SK-N-MC (cell line): ENCODE results near the gene RND3.

ENCODE experiments used
- DNase-seq: peaks from one replicate; pipeline ENCODE4 v3.0.0-alpha.2; 2011; ENCODE audit warnings: low read depth, low spot score
- H3K27ac ChIP-seq: fragments of 200-600 bp; sonication (generic); 2 replicates; pipeline ENCODE4 v1.5.1; 2016; ENCODE audit warnings: mixed run types
- H3K36me3 ChIP-seq: fragments of 200-600 bp; sonication (generic); 2 replicates; pipeline ENCODE4 v1.6.1; 2017; ENCODE audit warnings: antibody characterized with exemption, low read length, mixed read lengths; ENCODE audit not compliant: insufficient read depth
- H3K4me3 ChIP-seq: fragments of 200-600 bp; sonication (generic); 2 replicates; pipeline ENCODE4 v1.5.1; 2016
- H3K9ac ChIP-seq: fragments of 200-600 bp; sonication (generic); 2 replicates; pipeline ENCODE4 v1.8.0; 2017; ENCODE audit warnings: mixed run types, mixed read lengths; ENCODE audit not compliant: insufficient read length
- H3K9me3 ChIP-seq: fragments of 200-600 bp; sonication (generic); 2 replicates; pipeline ENCODE4 v1.6.1; 2017; ENCODE audit warnings: low read depth, mild to moderate bottlenecking, antibody characterized with exemption, low read length, moderate library complexity, mixed read lengths
- EZH2 ChIP-seq: fragments of 200-600 bp; sonication (generic); IDR thresholded peaks from one replicate; pipeline ENCODE4 v1.6.1; 2017; ENCODE audit warnings: antibody characterized with exemption
- FOXP2 ChIP-seq: optimal IDR thresholded peaks from 2 replicates; pipeline ENCODE3; 2011; ENCODE audit warnings: mild to moderate bottlenecking, moderate library complexity; ENCODE audit not compliant: insufficient read depth; ENCODE audit errors: extremely low read length, control extremely low read depth
- POLR2AphosphoS5 ChIP-seq: IDR thresholded peaks from 2 replicates; pipeline ENCODE4 v1.6.1; 2012; ENCODE audit warnings: mild to moderate bottlenecking, low read depth, low read length, borderline replicate concordance

Gene RND3

GRCh38 chr2:150431561-150432311 lies 55.7 kb downstream of the RND3 start:
- H3K27ac ChIP-seq: no peak overlapping the region
- TF ChIP-seq FOXP2 (no peak), EZH2 (no peak), POLR2AphosphoS5 (no peak)
- H3K9me3 ChIP-seq: no peaks in the 10 kb centered on the region
- no peak overlapping the region for H3K9ac ChIP-seq
- H3K4me3 ChIP-seq: no peak overlapping the region
- no peaks in the 10 kb centered on the region for H3K36me3 ChIP-seq
- DNase-seq: no peak

GRCh38 chr2:150429384-150429961 lies 58.0 kb downstream of the RND3 start:
- Histone ChIP-seq H3K27ac (no peak overlapping the region), H3K9ac (no peak overlapping the region), H3K36me3 (no peaks in the 10 kb centered on the region), H3K9me3 (no peaks in the 10 kb centered on the region), H3K4me3 (no peak overlapping the region)
- TF ChIP-seq EZH2 (no peak), FOXP2 (no peak), POLR2AphosphoS5 (no peak)
- DNase-seq: no peak

- Histone ChIP-seq H3K9ac (no peak overlapping the region), H3K36me3 (no peaks in the 10 kb centered on the region)
These were observed 58.8 kb downstream of the RND3 start for GRCh38 chr2:150428641-150429040.

GRCh38 chr2:150427298-150427697 lies 60.2 kb downstream of the RND3 start:
- H3K9me3 ChIP-seq: no peaks in the 10 kb centered on the region
- H3K9ac ChIP-seq: no peak overlapping the region
- no peaks in the 10 kb centered on the region for H3K36me3 ChIP-seq
- no peak overlapping the region for H3K27ac ChIP-seq
- no peak for DNase-seq
- TF ChIP-seq EZH2 (no peak), POLR2AphosphoS5 (no peak), FOXP2 (no peak)
- H3K4me3 ChIP-seq: no peak overlapping the region

More at GRCh38 chr2:150428641-150429040, 58.8 kb downstream of the RND3 start:
- Histone ChIP-seq H3K9me3 (no peaks in the 10 kb centered on the region), H3K27ac (no peak overlapping the region), H3K4me3 (no peak overlapping the region)
- TF ChIP-seq EZH2: no peak
- TF ChIP-seq POLR2AphosphoS5: no peak
- no peak for TF ChIP-seq FOXP2
- no peak for DNase-seq

- no peak overlapping the region for H3K9ac ChIP-seq
- H3K4me3 ChIP-seq: no peak overlapping the region
These were observed 60.7 kb downstream of the RND3 start for GRCh38 chr2:150426724-150427123.

GRCh38 chr2:150426315-150426714 lies 61.2 kb downstream of the RND3 start:
- no peak overlapping the region for H3K4me3 ChIP-seq
- H3K9ac ChIP-seq: no peak overlapping the region
- H3K27ac ChIP-seq: no peak overlapping the region
- no peaks in the 10 kb centered on the region for H3K36me3 ChIP-seq
- H3K9me3 ChIP-seq: no peaks in the 10 kb centered on the region
- no peak for DNase-seq
- no peak for TF ChIP-seq EZH2
- TF ChIP-seq POLR2AphosphoS5: no peak
- TF ChIP-seq FOXP2: no peak

More at GRCh38 chr2:150426724-150427123, 60.7 kb downstream of the RND3 start:
- H3K27ac ChIP-seq: no peak overlapping the region
- no peak for TF ChIP-seq POLR2AphosphoS5
- TF ChIP-seq EZH2: no peak
- TF ChIP-seq FOXP2: no peak
- no peaks in the 10 kb centered on the region for H3K36me3 ChIP-seq
- no peak for DNase-seq
- no peaks in the 10 kb centered on the region for H3K9me3 ChIP-seq

- TF ChIP-seq FOXP2 (no peak), POLR2AphosphoS5 (no peak), EZH2 (no peak)
- no peak for DNase-seq
- H3K9ac ChIP-seq: no peak overlapping the region
- no peaks in the 10 kb centered on the region for H3K36me3 ChIP-seq
- H3K9me3 ChIP-seq: no peaks in the 10 kb centered on the region
- no peak overlapping the region for H3K4me3 ChIP-seq
- H3K27ac ChIP-seq: no peak overlapping the region
These were observed 62.1 kb downstream of the RND3 start for GRCh38 chr2:150425121-150425955.

- TF ChIP-seq FOXP2 (no peak), EZH2 (no peak), POLR2AphosphoS5 (no peak)
- no peaks in the 10 kb centered on the region for H3K36me3 ChIP-seq
- H3K27ac ChIP-seq: no peak overlapping the region
- no peaks in the 10 kb centered on the region for H3K9me3 ChIP-seq
- H3K4me3 ChIP-seq: no peak overlapping the region
- DNase-seq: no peak
- no peak overlapping the region for H3K9ac ChIP-seq
These were observed 63.1 kb downstream of the RND3 start for GRCh38 chr2:150424406-150424805.

- no peak for DNase-seq
- H3K4me3 ChIP-seq: no peak overlapping the region
- H3K27ac ChIP-seq: no peak overlapping the region
These were observed 66.3 kb downstream of the RND3 start for GRCh38 chr2:150421126-150421651.

More at GRCh38 chr2:150421126-150421651, 66.3 kb downstream of the RND3 start:
- H3K9ac ChIP-seq: no peak overlapping the region
- TF ChIP-seq POLR2AphosphoS5 (no peak), EZH2 (no peak), FOXP2 (no peak)
- no peaks in the 10 kb centered on the region for H3K36me3 ChIP-seq
- H3K9me3 ChIP-seq: no peaks in the 10 kb centered on the region
